H9 (cell line): ENCODE data around the gene PNPLA8. TPM values are rescaled to one million over a fixed set of nuclear protein-coding genes. Genes with fewer than 3 reads are reported as not detected.

Experiments used
- DNase-seq: peaks from one replicate; pipeline ENCODE4 v3.0.0-alpha.2; 2017
- H2AFZ ChIP-seq: one replicate; pipeline ENCODE4 v1.6.1; 2013; ENCODE audit warnings: mild to moderate bottlenecking, low read length, control low read depth, moderate library complexity
- H2AK5ac ChIP-seq: 2 replicates; pipeline ENCODE4 v1.6.1; 2013; ENCODE audit warnings: low read length, control low read depth, mixed read lengths; ENCODE audit not compliant: insufficient read length
- H2BK120ac ChIP-seq: one replicate; pipeline ENCODE4 v1.6.1; 2013; ENCODE audit warnings: low read depth, mild to moderate bottlenecking, low read length, control low read depth, inconsistent platforms; ENCODE audit not compliant: poor library complexity, severe bottlenecking
- H2BK12ac ChIP-seq: 2 replicates; pipeline ENCODE4 v1.6.1; 2013; ENCODE audit warnings: low read length, control low read depth, mixed read lengths, low read depth; ENCODE audit not compliant: insufficient read length
- H2BK15ac ChIP-seq: 2 replicates; pipeline ENCODE4 v1.6.1; 2013; ENCODE audit warnings: low read depth, low read length, control low read depth
- H2BK20ac ChIP-seq: one replicate; pipeline ENCODE4 v1.6.1; 2013; ENCODE audit warnings: low read depth, mild to moderate bottlenecking, low read length, control low read depth, inconsistent platforms; ENCODE audit not compliant: poor library complexity, severe bottlenecking
- H2BK5ac ChIP-seq: 2 replicates; pipeline ENCODE4 v1.6.1; 2013; ENCODE audit warnings: low read length, control low read depth, mixed read lengths; ENCODE audit not compliant: insufficient read length
- H3K14ac ChIP-seq: 2 replicates; pipeline ENCODE4 v1.6.1; 2013; ENCODE audit warnings: low read length, control low read depth; ENCODE audit not compliant: insufficient read depth
- H3K18ac ChIP-seq: 2 replicates; pipeline ENCODE4 v1.6.1; 2013; ENCODE audit warnings: low read depth, mild to moderate bottlenecking, mixed read lengths, low read length, control low read depth; ENCODE audit not compliant: insufficient read length
- H3K23ac ChIP-seq: 2 replicates; pipeline ENCODE4 v1.6.1; 2013; ENCODE audit warnings: low read length, control low read depth, mixed read lengths, low read depth; ENCODE audit not compliant: insufficient read length
- H3K23me2 ChIP-seq: 2 replicates; pipeline ENCODE4 v1.6.1; 2013; ENCODE audit warnings: low read depth, mild to moderate bottlenecking, mixed read lengths, low read length, control low read depth; ENCODE audit not compliant: insufficient read length, poor library complexity, severe bottlenecking
- H3K27ac ChIP-seq: 2 replicates; pipeline ENCODE4 v1.5.1; 2013; ENCODE audit warnings: low read length, control low read depth, mixed read lengths, low read depth; ENCODE audit not compliant: insufficient read length
- H3K27me3 ChIP-seq: 2 replicates; pipeline ENCODE4 v1.6.1; 2013; ENCODE audit warnings: low read length, control low read depth, inconsistent platforms; ENCODE audit not compliant: insufficient read depth
- H3K4ac ChIP-seq: 2 replicates; pipeline ENCODE4 v1.6.1; 2013; ENCODE audit warnings: low read depth, mild to moderate bottlenecking, control low read depth, inconsistent platforms, low read length, moderate library complexity
- H3K4me1 ChIP-seq: 2 replicates; pipeline ENCODE4 v1.6.1; 2013; ENCODE audit warnings: low read length, control low read depth, inconsistent platforms; ENCODE audit not compliant: insufficient read depth
- H3K4me2 ChIP-seq: 2 replicates; pipeline ENCODE4 v1.6.1; 2013; ENCODE audit warnings: low read length, control low read depth, mixed read lengths; ENCODE audit not compliant: insufficient read length, insufficient read depth
- H3K56ac ChIP-seq: 2 replicates; pipeline ENCODE4 v1.6.1; 2013; ENCODE audit warnings: low read depth, mild to moderate bottlenecking, mixed read lengths, low read length, control low read depth; ENCODE audit not compliant: insufficient read length
- H3K79me1 ChIP-seq: 2 replicates; pipeline ENCODE4 v1.6.1; 2013; ENCODE audit warnings: low read depth, mild to moderate bottlenecking, moderate library complexity, low read length, control low read depth, inconsistent platforms; ENCODE audit not compliant: insufficient read depth, poor library complexity, severe bottlenecking
- H3K79me2 ChIP-seq: 2 replicates; pipeline ENCODE4 v1.6.1; 2013; ENCODE audit warnings: low read length, control low read depth, inconsistent platforms; ENCODE audit not compliant: insufficient read depth
- H3K9ac ChIP-seq: 2 replicates; pipeline ENCODE4 v1.6.1; 2013; ENCODE audit warnings: low read length, control low read depth, mixed read lengths; ENCODE audit not compliant: insufficient read length; ENCODE audit errors: extremely low read depth
- H3K9me3 ChIP-seq: one replicate; pipeline ENCODE4 v1.6.1; 2013; ENCODE audit warnings: low read depth, low read length, inconsistent platforms; ENCODE audit not compliant: control insufficient read depth
- H3T11ph ChIP-seq: one replicate; pipeline ENCODE4 v1.6.1; 2013; ENCODE audit warnings: mild to moderate bottlenecking, low read length, control low read depth, inconsistent platforms
- H4K20me1 ChIP-seq: one replicate; pipeline ENCODE4 v1.6.1; 2013; ENCODE audit not compliant: control insufficient read depth, insufficient read length, insufficient read depth
- H4K5ac ChIP-seq: 2 replicates; pipeline ENCODE4 v1.6.1; 2013; ENCODE audit warnings: low read depth, mild to moderate bottlenecking, mixed read lengths, low read length, control low read depth; ENCODE audit not compliant: insufficient read length
- H4K8ac ChIP-seq: replicated peaks from 2 replicates; pipeline ENCODE4 v1.6.1; 2013; ENCODE audit warnings: low read length, control low read depth, mixed read lengths, low read depth; ENCODE audit not compliant: insufficient read length
- H4K91ac ChIP-seq: 2 replicates; pipeline ENCODE4 v1.6.1; 2013; ENCODE audit warnings: low read depth, mild to moderate bottlenecking, moderate library complexity, mixed read lengths, low read length, control low read depth; ENCODE audit not compliant: insufficient read length
- H3K27ac Mint-ChIP-seq, 3 experiments: 2 replicates in 2 of 3; 3 replicates in 1 of 3; pipeline ENCODE4 v1.8.0; 2020 to 2021; ENCODE audit warnings: mixed read lengths in 3 of 3, mild to moderate bottlenecking in 1 of 3, moderate library complexity in 1 of 3
- H3K27me3 Mint-ChIP-seq: 2 replicates; pipeline ENCODE4 v1.8.0; 2021; ENCODE audit warnings: low read depth, mild to moderate bottlenecking, moderate library complexity, mixed read lengths
- H3K36me3 Mint-ChIP-seq, 3 experiments: 2 replicates in 2 of 3; 3 replicates in 1 of 3; pipeline ENCODE4 v1.8.0; 2020 to 2021; ENCODE audit warnings: low read depth in 3 of 3, mixed read lengths in 3 of 3; ENCODE audit not compliant: insufficient read depth in 1 of 3
- H3K4me1 Mint-ChIP-seq, 2 experiments: 2 replicates each; pipeline ENCODE4 v1.8.0; 2020; ENCODE audit warnings: mixed read lengths in 2 of 2
- H3K4me3 Mint-ChIP-seq, 2 experiments: 2 replicates in 1 of 2; 3 replicates in 1 of 2; pipeline ENCODE4 v1.8.0; 2020 to 2021; ENCODE audit warnings: mild to moderate bottlenecking in 2 of 2, mixed read lengths in 2 of 2, moderate library complexity in 1 of 2
- H3K9me3 Mint-ChIP-seq, 2 experiments: 2 replicates in 1 of 2; 3 replicates in 1 of 2; pipeline ENCODE4 v1.8.0; 2020; ENCODE audit warnings: mild to moderate bottlenecking in 2 of 2, mixed read lengths in 2 of 2, moderate library complexity in 1 of 2
- whole genome bisulfite sequencing: extraction: QIAGEN DNeasy Blood & Tissue Kit; methylation state at CpG from one replicate; pipeline ENCODE4 v1.1.7; 2013; ENCODE audit warnings: missing lambda C conversion rate, low lambda C conversion rate, mixed read lengths; ENCODE audit not compliant: insufficient read length; ENCODE audit errors: extremely low coverage; 5-methylcytosine and 5-hydroxymethylcytosine counted together
- total RNA-seq: library from RNA; stranded (reverse); gene quantifications from 2 replicates; pipeline ENCODE4 v1.2.1, GENCODE V29; 2021
- TF ChIP-seq, protein P1 (sequence below): fragments of 200-600 bp; sonication (generic); conservative IDR thresholded peaks from 3 replicates; pipeline ENCODE4 v1.8.0; 2021; ENCODE audit warnings: antibody characterized with exemption, mild to moderate bottlenecking

Gene PNPLA8
- total RNA-seq, 1 experiment from 2014 or later, result 11.7 TPM

- H3K23me2 ChIP-seq, result no peaks in the 10 kb centered on the region
- no CpG with 5 or more reads among the region's 2 CpGs for WGBS
- TF ChIP-seq, protein P1, sequence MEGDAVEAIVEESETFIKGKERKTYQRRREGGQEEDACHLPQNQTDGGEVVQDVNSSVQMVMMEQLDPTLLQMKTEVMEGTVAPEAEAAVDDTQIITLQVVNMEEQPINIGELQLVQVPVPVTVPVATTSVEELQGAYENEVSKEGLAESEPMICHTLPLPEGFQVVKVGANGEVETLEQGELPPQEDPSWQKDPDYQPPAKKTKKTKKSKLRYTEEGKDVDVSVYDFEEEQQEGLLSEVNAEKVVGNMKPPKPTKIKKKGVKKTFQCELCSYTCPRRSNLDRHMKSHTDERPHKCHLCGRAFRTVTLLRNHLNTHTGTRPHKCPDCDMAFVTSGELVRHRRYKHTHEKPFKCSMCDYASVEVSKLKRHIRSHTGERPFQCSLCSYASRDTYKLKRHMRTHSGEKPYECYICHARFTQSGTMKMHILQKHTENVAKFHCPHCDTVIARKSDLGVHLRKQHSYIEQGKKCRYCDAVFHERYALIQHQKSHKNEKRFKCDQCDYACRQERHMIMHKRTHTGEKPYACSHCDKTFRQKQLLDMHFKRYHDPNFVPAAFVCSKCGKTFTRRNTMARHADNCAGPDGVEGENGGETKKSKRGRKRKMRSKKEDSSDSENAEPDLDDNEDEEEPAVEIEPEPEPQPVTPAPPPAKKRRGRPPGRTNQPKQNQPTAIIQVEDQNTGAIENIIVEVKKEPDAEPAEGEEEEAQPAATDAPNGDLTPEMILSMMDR, result no peak
- no peaks in the 10 kb centered on the region for H3K79me1 ChIP-seq
- H2BK20ac ChIP-seq, result no peak overlapping the region
- H2BK120ac ChIP-seq, result no peak overlapping the region
- no peaks in the 10 kb centered on the region for H3K27me3 Mint-ChIP-seq
- no peak overlapping the region for H2BK5ac ChIP-seq
- H3T11ph ChIP-seq, result no peak overlapping the region
- H3K4me2 ChIP-seq, result no peak overlapping the region
- no peak overlapping the region for H2BK15ac ChIP-seq
- H3K27ac Mint-ChIP-seq, result no peak overlapping the region
- no peak overlapping the region for H2BK12ac ChIP-seq
- no peaks in the 10 kb centered on the region for H4K20me1 ChIP-seq
- H4K91ac ChIP-seq, result no peak overlapping the region
- H4K5ac ChIP-seq, result no peak overlapping the region
- no peak for DNase-seq
- H3K4ac ChIP-seq, result no peak overlapping the region
- H3K27ac ChIP-seq, result no peak overlapping the region
- H3K4me3 Mint-ChIP-seq, result no peak overlapping the region
- no peak overlapping the region for H2AK5ac ChIP-seq
- H4K8ac ChIP-seq, result no peak overlapping the region
- no peaks in the 10 kb centered on the region for H3K4me1 ChIP-seq
- H3K4me1 Mint-ChIP-seq, result no peaks in the 10 kb centered on the region
- no peak overlapping the region for H3K18ac ChIP-seq
- no peak overlapping the region for H3K9ac ChIP-seq
- H3K14ac ChIP-seq, result no peak overlapping the region
- no peaks in the 10 kb centered on the region for H3K27me3 ChIP-seq
- no peaks in the 10 kb centered on the region for H3K9me3 ChIP-seq
- no peak overlapping the region for H3K23ac ChIP-seq
- peaks cover 11 to 12% of the 10 kb centered on the region in 2 experiments; a peak in 4 of 5 replicates for H3K9me3 Mint-ChIP-seq
- H3K36me3 Mint-ChIP-seq, result peaks cover 2 to 19% (median 3%) of the 10 kb centered on the region in 3 experiments; a peak in 3 of 7 replicates
- H2AFZ ChIP-seq, result no peak overlapping the region
- H3K79me2 ChIP-seq, result no peaks in the 10 kb centered on the region
- no peak overlapping the region for H3K56ac ChIP-seq
Observed at GRCh38 chr7:108434010-108434409, 91.9 kb downstream of the PNPLA8 start.
